Caki2 (cell line): Measurements from ENCODE around the gene PILRA. TPM values are rescaled to one million over a fixed set of nuclear protein-coding genes. Genes with fewer than 3 reads are reported as not detected.
"Not testable (repeated sequence)": the region's sequence is repeated elsewhere in the genome, so short reads cannot be mapped to it uniquely, and the experiment has no call there.

Source experiments
- DNase-seq: peaks from one replicate; pipeline ENCODE4 v3.0.0-alpha.2; 2015; ENCODE audit warnings: low read depth
- in situ Hi-C: cut with HindIII; loops from 2 replicates; pipeline ENCODE4 v1.10.0; 2016; ENCODE audit warnings: low sequenced_read_pairs, low pct_unique_long_range_greater_than_20kb, mixed read lengths
- total RNA-seq: library from RNA; depleted of rRNA; stranded (reverse); fragments of >200 nt; shearing (Covaris generic); gene quantifications from 2 replicates; pipeline ENCODE4 v1.2.3, GENCODE V29; 2014; ENCODE audit warnings: low replicate concordance

The PILRA gene
- total RNA-seq, 1 experiment from 2014 or later: 0.91 TPM

DNA sequence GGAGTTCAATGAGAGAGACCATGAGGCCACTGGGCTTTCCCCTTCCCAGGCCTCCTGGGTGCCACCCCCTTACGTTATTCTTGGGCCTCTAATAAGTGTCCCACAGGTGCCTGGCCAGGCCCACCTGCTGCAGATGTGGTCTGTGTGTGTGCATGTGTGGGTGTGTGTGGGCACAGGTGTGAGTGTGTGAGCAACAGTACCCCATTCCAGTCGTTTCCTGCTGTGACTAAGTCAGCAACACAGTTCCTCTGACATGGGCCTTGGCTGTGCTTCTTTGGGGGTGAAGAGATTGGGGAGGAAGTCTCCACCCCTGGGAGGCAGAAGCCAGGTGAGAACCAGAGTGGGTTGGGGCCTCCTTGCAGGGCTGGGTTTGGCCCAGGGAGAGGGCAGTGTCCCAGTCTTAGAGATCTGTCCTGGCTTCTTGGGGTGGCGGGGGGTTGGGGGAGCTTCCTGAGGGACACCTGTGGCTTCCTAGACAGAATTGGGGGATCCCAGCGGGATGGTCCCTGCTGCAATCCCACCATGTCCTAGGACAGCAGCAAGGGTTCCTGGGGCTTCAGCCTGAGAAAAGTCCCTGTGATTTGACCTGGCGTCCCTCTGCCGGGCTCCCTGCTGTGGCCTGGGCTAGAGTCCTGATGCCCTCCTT lies 19.5 kb upstream of the PILRA start:
- in situ Hi-C loops: no loop called here
- no peak for DNase-seq

DNA sequence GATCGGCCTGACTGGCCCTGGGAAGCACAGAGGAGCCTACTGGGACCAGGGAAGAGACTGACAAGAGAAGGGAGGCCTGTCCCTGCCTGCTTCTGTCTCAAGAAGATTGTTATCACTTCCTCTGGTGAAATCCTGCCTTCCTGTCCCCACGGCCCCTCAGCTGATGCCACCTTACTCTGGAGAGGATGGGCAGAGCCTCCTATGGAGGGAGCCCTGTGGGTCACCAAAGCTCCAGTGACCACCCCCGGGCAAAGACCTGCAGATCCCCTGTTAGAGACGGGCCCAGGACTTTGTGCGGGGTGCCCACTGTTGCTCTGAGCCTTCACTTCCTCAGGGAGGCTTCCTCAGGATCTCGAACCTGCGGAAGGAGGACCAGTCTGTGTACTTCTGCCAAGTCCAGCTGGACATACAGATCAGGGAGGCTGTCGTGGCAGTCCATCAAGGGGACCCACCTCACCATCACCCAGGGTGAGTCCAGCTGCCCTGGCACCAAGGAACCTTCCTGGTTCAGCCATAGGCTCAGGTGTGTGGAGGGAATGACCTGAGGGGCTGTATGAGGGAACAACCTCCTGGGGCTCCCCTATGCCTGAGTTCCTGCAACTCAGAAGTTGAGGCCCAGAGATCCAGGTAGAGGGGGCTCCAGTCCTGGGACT lies 16.7 kb upstream of the PILRA start:
- DNase-seq: no peak
- in situ Hi-C loops: no loop called here

DNA sequence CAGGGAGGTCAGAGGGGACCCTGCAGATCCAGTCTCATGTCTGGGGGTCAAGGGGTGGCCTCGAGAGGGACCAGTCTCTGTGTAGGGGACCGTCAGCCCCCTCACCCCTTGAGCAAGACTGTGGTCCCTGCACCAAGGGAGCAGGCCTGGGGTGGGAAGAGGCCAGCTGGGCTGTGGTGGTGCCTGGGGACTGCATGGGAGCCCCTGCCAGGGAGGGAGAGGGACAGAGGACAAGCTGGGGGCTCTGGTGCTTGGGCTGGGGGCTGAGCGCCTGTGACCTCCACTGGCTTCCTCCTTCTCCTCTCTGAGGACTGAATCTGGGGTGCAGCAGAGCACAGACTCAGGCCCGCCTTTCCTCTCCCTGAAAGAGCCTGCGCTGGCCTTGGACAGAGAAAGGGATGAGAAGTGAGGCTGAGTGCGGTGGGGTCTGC lies 16.1 kb upstream of the PILRA start:
- no peak for DNase-seq
- in situ Hi-C loops: no loop called here

DNA sequence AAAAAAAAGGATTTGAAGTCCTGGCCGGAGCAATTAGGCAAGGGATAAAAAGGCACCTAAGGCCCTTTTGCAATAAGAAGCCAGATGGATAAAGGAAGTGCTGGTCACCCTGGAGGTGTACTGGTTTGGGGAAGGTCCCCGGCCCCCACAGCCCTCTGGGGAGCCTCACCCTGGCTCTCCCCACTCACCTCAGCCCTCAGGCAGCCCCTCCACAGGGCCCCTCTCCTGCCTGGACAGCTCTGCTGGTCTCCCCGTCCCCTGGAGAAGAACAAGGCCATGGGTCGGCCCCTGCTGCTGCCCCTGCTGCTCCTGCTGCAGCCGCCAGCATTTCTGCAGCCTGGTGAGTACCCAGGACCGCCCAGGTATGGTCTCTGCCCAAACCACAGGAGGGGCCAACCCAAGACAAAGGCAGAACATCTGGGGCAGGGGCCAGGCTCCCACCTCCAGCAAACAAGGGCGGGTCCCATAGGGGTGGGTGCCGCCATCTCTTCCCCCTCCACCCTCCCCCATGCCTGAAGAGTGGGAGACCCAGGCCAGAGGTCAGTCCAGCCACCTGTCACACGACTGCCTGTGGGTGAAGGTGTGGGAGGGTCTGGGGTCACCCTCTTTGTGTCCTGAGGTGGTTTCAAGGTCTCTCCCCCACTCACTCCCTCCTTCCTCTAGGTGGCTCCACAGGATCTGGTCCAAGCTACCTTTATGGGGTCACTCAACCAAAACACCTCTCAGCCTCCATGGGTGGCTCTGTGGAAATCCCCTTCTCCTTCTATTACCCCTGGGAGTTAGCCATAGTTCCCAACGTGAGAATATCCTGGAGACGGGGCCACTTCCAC lies 15.0 kb upstream of the PILRA start, which contains the start of gene PILRB:
Gene PILRB, plus strand, starts transcription at position 91 of the 830 bp plus-strand sequence. Its CDS starts 186 bp downstream, at position 277.
- in situ Hi-C loops: no loop called here
- DNase-seq: peak; percentile 23

DNA sequence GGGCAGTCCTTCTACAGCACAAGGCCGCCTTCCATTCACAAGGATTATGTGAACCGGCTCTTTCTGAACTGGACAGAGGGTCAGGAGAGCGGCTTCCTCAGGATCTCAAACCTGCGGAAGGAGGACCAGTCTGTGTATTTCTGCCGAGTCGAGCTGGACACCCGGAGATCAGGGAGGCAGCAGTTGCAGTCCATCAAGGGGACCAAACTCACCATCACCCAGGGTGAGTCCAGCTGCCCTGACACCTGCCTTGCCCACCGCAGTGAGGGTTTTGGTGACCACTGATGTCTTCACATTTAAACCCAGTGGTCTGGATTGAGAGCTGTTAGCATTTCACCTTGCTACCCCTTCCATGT lies 14.5 kb upstream of the PILRA start:
- in situ Hi-C loops: no loop called here

DNA sequence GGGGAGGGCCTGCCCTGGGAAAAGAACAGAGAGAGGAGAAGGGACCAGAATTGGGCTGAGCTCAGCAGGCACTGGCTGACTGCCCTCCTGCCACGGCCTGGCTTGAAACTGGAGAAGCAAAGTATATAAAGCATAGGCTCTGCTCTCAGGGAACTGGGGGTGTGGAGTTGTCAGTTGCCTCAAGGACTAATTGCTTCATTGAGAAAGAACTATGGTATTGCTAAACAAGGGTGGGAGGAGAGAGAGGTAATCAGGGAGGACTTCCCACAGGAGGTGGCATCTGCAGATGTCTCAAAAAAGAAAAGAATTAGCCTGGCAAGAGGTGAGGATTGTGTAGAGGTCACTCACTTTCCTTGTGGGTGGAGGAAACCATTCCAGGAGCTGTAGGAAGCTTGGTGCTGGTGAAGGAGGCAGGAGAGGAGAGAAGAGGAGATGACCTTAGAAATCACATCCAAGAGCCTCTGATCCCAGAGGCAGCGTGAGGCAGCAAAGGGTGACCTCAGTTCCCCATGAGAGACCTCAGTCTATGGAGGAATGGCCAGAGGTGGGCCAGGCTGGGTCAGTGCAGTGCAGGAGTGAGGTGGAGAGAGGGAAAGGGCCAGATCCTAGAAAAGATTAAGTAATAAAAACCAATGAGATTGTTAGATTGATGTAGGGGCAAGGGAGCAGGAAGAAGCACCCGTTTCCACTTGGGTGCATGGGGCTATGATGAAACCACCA lies 13.0 kb upstream of the PILRA start:
- in situ Hi-C loops: no loop called here
- no peak for DNase-seq

More for the DNA sequence above, 14.5 kb upstream of the PILRA start:
- DNase-seq: no peak

DNA sequence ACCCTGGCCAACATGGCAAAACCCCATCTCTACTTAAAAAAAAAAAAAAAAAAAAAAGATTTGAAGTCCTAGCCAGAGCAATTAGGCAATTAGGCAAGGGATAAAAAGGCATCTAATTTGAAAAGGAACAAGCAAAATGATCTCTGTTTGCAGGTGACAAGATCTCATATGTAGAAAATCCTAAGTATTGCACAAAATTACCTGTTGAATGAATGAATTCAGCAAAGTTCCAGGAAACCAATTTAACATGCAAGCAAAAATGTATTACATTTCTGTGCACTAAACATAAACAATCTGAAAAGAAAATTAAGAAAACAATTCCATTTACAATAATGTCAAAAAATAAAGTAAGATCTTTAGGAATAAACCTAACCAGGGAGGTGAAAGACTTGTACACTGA lies 10.2 kb upstream of the PILRA start:
- DNase-seq: no peak
- in situ Hi-C loops: no loop called here

DNA sequence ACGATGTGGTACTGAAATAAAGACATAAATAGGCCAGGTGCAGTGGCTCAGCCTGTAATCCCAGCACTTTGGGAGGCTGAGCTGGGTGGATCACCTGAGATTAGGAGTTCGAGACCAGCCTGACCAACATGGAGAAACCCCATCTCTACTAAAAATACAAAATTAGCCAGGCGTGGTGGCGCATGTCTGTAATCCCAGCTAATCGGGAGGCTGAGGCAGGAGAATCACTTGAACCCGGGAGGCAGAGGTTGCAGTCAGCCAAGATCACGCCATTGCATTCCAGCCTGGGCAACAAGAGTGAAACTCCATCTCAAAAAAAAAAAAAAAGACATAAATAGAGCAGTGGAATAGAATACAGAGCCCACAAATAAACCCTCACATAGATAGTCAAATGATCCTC lies 9.5 kb upstream of the PILRA start:
- in situ Hi-C loops, DNase-seq: not testable (repeated sequence)

DNA sequence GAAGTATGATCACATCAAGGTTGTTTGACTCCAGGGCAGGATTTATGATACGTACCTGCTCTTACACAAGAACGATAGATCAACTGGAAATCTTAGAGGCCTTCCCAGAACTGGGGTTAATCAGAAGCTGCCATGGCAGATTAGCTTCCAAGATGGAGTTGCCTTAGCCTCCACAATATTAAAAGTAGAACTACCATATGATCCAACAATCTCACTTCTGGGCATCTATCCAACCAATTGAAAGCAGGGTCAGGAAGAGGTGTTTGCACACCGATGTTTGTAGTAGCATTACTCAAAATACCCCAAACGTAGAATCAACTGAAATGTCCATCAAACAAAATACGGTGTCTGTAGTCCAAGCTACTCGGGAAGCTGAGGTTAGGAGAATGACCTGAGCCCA lies 8.8 kb upstream of the PILRA start:
- no peak for DNase-seq
- in situ Hi-C loops: no loop called here

DNA sequence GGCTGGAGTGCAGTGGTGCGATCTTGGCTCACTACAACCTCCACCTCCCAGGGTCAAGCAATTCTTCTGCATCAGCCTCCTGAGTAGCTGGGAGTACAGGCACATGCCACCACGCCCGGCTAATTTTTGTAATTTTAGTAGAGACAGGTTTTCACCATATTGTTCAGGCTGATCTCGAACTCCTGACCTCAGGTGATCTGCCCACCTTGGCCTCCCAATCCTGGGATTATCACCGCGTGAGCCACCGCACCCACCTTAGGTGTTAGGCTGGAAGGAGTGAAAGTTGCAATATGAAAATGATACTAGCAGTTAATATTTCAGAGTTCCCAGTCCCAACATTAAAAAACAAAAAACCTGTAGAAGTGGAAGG lies 7.3 kb upstream of the PILRA start:
- DNase-seq, in situ Hi-C loops: not testable (repeated sequence)

DNA sequence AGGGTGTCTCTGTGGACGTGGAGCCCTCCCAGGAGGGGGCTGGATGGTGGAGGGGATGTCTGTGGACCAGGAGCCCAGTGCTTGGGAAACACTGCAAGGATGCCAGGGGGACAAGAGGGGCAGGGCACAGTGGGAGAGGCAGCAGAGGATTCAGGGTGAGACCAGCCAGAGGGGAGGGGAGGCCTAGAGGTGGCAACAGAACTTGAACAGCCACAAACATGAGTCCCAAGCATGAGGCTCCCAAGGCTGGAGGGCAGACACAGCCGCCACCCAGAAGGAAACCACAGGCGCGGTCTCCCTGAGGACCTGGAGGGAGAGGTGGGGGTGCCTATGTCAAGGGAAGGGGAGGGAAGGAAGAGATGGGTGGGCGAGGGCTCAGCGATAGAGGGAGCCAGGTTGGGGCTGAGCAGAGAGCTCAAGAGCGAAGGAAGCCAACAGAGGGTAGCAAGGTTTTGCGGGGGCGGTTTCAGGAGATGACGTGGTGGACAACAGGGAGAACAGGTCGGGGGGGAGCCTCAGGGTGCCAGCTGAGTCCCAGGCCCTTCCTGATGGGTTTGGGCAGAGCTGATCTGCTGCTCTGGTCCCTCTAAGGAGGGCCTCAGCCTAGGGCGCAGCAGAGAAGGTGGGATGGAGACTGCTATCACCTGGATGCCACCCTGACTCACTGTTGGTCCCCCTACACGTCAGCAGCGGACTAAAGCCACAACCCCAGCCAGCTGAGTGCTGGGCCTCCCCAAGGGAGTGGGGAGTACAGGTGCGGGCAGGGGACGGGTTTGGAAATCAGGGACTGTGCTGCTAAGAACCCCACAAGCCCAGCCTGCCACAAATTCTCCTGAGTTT lies 6.7 kb upstream of the PILRA start:
- in situ Hi-C loops: no loop called here
- no peak for DNase-seq

DNA sequence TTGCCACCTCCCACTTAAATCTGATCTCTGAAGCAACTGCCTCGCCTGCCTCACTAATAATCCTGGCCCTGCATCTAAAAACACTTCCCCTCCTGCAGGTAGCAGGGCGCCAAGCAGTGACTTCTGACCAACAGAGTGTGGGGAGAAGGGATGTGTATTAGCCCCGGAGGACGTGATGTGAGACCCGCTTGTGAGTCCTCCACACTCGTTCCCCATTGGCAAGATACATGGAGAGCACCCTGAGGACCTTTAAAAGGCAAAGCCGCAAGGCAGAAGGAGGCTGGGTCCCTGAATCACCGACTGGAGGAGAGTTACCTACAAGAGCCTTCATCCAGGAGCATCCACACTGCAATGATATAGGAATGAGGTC lies 6.1 kb upstream of the PILRA start:
- DNase-seq: no peak
- in situ Hi-C loops: no loop called here

DNA sequence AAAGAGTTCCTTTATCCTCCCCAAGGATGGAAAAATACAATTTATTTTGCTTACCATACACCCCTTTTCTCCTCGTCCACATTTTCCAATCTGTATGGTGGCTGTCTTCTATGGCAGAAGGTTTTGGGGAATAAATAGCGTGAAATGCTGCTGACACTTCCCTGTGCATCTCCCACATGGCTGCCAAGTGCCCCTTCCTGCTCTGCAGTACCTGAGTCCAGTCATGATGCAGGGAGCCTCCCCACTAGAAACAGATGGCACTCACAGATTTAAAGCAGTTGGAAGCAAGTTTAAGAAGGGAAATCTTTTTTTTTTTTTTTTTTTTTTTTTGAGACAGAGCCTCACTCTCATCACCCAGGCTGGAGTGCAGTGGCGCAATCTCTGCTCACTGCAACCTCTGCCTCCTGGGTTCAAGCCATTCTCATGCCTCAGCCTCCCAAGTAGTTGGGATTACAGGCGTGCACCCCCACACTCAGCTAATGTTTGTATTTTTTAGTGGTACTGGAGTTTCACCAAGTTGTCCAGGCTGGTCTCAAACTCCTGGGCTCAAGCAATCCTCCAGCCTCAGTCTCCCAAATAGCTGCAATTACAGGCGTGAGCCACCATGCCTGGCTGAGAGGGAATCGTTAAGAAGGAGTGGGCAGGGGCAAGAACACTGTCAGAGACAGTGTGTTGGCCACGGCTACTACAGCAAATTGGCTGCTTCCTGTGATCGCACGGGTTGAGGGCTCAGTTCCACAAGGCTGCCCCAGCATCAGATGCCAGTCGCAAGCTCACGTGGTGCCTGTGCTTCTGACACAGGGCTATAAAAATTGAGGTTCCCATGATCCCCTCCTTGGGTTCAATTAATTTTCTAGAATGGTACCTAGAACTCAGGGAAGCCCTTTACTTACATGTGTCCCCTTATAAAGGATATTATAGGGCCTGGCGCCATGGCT lies 5.3 kb upstream of the PILRA start:
- no peak for DNase-seq
- in situ Hi-C loops: no loop called here

DNA sequence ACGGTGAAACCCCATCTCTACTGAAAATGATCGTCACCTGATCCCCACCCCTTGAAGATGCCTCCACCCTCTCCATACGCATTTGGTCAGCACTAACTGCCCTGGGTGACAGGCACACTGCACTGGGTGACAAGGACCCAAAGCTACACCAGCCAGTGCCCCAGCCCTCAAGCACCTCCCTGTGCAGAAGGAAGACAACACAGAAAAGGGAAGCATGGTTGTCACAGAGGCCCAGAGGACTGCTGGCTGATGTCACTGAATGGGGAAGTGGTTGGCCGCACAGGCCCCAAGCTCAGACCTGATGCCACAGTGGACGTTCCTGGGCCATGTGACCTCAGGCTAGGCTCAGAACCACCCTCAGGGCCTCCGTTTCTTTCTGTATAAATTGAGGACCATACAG lies 4.2 kb upstream of the PILRA start:
- in situ Hi-C loops: no loop called here
- DNase-seq: no peak

DNA sequence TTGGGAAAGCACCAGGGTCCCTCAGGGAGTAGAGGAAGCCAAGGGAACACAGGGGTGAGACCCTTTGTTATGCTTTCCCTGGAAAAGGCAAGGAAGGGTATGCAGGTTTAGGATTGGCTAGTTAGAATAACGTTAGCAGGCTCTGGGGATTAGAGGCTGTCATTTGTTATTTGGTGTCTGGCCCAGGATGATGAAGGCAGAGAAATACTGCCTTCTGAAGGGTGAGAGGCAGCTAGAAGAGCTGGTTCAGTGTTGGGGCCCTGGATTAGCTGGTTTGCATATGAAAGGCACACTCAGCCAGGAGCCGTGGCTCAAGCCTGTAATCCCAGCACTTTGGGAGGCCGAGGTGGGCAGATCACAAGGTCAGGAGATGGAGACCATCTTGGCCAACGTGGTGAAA lies 3.0 kb upstream of the PILRA start:
- DNase-seq: no peak
- in situ Hi-C loops: no loop called here

DNA sequence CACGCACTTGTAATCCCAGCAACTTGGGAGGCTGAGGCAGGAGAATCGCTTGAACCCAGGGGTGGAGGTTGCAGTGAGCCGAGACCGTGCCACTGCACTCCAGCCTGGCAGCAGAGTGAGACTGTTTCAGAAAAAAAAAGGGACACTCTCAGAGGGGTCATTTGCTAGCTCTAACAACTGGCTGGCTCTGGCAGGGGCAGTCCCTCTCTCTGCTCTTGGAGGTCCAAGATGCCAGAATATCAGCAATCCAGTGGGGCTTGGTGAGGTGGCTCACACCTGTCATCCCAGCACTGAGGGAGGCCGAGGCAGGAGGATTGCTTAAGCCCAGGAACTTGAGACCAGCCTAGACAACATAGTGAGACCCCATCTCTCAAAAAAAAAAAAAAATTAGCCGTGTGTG lies 2.5 kb upstream of the PILRA start:
- in situ Hi-C loops: no loop called here
- DNase-seq: no peak

DNA sequence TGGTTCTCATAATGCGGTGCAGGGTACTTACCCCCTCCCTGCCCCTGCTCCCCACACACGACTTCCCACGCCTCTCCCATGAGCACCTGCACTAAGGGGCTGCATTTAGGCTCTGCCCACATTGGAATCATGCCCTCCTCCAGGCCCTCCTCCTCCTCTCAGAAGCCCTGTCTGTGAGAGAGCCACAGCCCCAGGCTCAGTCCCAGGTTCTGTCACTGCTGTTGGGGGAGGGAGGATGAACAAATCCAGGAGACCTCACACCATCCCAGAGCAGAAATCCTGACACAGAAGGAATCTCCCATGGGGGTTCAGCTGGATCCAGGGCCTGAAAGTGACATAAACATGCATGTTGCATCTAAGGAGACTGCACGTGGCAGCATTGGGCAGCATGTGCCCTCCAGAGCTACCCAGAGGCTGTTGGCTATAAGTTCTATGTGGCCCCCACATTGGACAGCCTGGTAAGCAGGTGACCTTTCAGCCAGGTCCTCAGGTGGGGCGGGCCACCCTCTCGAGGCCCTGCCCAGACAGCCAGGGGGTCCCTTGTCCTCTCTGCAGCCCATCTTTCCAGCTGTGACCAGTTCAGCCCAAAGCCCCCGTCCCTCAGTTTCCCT lies 1.6 kb upstream of the PILRA start:
- in situ Hi-C loops: no loop called here
- no peak for DNase-seq
